Measurements from ENCODE around the gene CCDC102A.

DNA sequence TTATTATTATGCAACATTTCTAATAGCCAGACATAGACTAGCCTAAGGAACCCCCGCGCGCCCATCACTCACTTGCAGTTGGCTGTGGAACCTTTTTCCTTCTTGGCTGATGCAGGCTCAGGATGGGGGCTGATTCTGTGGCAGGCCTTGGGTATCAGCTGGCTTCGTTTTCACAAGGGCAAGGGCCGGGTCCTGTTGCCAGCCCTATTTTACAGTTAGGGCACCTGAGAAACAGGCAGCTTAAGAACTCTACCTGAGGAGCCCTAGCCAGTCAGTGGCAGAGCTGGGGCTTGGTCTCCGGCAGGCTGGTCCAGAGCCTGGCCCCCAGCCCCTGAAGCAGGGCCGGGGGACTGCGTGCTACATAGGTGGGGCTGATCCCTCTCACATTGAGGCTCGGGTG lies 34.7 kb upstream of the CCDC102A start:
- TF ChIP-seq, protein P1, sequence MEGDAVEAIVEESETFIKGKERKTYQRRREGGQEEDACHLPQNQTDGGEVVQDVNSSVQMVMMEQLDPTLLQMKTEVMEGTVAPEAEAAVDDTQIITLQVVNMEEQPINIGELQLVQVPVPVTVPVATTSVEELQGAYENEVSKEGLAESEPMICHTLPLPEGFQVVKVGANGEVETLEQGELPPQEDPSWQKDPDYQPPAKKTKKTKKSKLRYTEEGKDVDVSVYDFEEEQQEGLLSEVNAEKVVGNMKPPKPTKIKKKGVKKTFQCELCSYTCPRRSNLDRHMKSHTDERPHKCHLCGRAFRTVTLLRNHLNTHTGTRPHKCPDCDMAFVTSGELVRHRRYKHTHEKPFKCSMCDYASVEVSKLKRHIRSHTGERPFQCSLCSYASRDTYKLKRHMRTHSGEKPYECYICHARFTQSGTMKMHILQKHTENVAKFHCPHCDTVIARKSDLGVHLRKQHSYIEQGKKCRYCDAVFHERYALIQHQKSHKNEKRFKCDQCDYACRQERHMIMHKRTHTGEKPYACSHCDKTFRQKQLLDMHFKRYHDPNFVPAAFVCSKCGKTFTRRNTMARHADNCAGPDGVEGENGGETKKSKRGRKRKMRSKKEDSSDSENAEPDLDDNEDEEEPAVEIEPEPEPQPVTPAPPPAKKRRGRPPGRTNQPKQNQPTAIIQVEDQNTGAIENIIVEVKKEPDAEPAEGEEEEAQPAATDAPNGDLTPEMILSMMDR (IDR thresholded peaks at IDR 0.05), result no peak
- TF ChIP-seq EP300 (IDR thresholded peaks at IDR 0.05), result no peak

Measured in tibial nerve (tissue), 4 donors.